ENCODE results near the gene CLBA1. TPM values are rescaled to one million over a fixed set of nuclear protein-coding genes. Genes with fewer than 3 reads are reported as not detected.

Gene CLBA1
- total RNA-seq, 1 donor from 2014 or later, result 7.7 TPM

GRCh38 chr14:104989951-104990303 is 4.3 kb downstream of the CLBA1 start:
- H3K9me3 Mint-ChIP-seq (ENCODE audit: unreplicated experiment), result no peaks in the 10 kb centered on the region
- H3K27ac Mint-ChIP-seq (ENCODE audit: unreplicated experiment), result no peak overlapping the region
- TF ChIP-seq CTCF (IDR thresholded peaks at IDR 0.05), result no peak
- no peaks in the 10 kb centered on the region for H3K27me3 Mint-ChIP-seq (ENCODE audit: unreplicated experiment)
- no peak for DNase-seq (ENCODE audit: extremely low spot score, unreplicated experiment)
- H3K4me3 Mint-ChIP-seq (ENCODE audit: unreplicated experiment), result no peak overlapping the region
- H3K36me3 Mint-ChIP-seq (ENCODE audit: unreplicated experiment), result peaks cover 11% of the 10 kb centered on the region
- H3K4me1 Mint-ChIP-seq (ENCODE audit: unreplicated experiment), result peaks cover 9% of the 10 kb centered on the region

GRCh38 chr14:104991896-104992230 is 6.3 kb downstream of the CLBA1 start:
- Mint-ChIP-seq H3K27ac (ENCODE audit: unreplicated experiment) (no peak overlapping the region), H3K27me3 (ENCODE audit: unreplicated experiment) (no peaks in the 10 kb centered on the region), H3K4me1 (ENCODE audit: unreplicated experiment) (peaks cover 3% of the 10 kb centered on the region), H3K9me3 (ENCODE audit: unreplicated experiment) (no peaks in the 10 kb centered on the region), H3K4me3 (ENCODE audit: unreplicated experiment) (no peak overlapping the region), H3K36me3 (ENCODE audit: unreplicated experiment) (peaks cover 11% of the 10 kb centered on the region)
- no peak for TF ChIP-seq CTCF (IDR thresholded peaks at IDR 0.05)
- no peak for DNase-seq (ENCODE audit: extremely low spot score, unreplicated experiment)

- Mint-ChIP-seq H3K27ac (ENCODE audit: unreplicated experiment) (no peak overlapping the region), H3K4me3 (ENCODE audit: unreplicated experiment) (no peak overlapping the region), H3K27me3 (ENCODE audit: unreplicated experiment) (no peaks in the 10 kb centered on the region), H3K36me3 (ENCODE audit: unreplicated experiment) (peaks cover 11% of the 10 kb centered on the region), H3K9me3 (ENCODE audit: unreplicated experiment) (no peaks in the 10 kb centered on the region), H3K4me1 (ENCODE audit: unreplicated experiment) (no peaks in the 10 kb centered on the region)
- DNase-seq (ENCODE audit: extremely low spot score, unreplicated experiment), result no peak
- TF ChIP-seq CTCF (IDR thresholded peaks at IDR 0.05), result no peak
These were observed 6.9 kb downstream of the CLBA1 start for GRCh38 chr14:104992501-104992900.

- no peaks in the 10 kb centered on the region for H3K9me3 Mint-ChIP-seq (ENCODE audit: unreplicated experiment)
- DNase-seq (ENCODE audit: extremely low spot score, unreplicated experiment), result no peak
- H3K4me3 Mint-ChIP-seq (ENCODE audit: unreplicated experiment), result no peak overlapping the region
- no peaks in the 10 kb centered on the region for H3K27me3 Mint-ChIP-seq (ENCODE audit: unreplicated experiment)
- no peak for TF ChIP-seq CTCF (IDR thresholded peaks at IDR 0.05)
- H3K27ac Mint-ChIP-seq (ENCODE audit: unreplicated experiment), result no peak overlapping the region
- peaks cover 11% of the 10 kb centered on the region for H3K36me3 Mint-ChIP-seq (ENCODE audit: unreplicated experiment)
- H3K4me1 Mint-ChIP-seq (ENCODE audit: unreplicated experiment), result no peaks in the 10 kb centered on the region
These were observed 7.7 kb downstream of the CLBA1 start for GRCh38 chr14:104993306-104993705.

GRCh38 chr14:104993808-104994591 is 8.4 kb downstream of the CLBA1 start:
- H3K4me1 Mint-ChIP-seq (ENCODE audit: unreplicated experiment), result no peaks in the 10 kb centered on the region
- no peaks in the 10 kb centered on the region for H3K27me3 Mint-ChIP-seq (ENCODE audit: unreplicated experiment)
- no peak for DNase-seq (ENCODE audit: extremely low spot score, unreplicated experiment)
- H3K4me3 Mint-ChIP-seq (ENCODE audit: unreplicated experiment), result no peak overlapping the region
- H3K9me3 Mint-ChIP-seq (ENCODE audit: unreplicated experiment), result no peaks in the 10 kb centered on the region
- peaks cover 11% of the 10 kb centered on the region for H3K36me3 Mint-ChIP-seq (ENCODE audit: unreplicated experiment)
- H3K27ac Mint-ChIP-seq (ENCODE audit: unreplicated experiment), result no peak overlapping the region
- TF ChIP-seq CTCF (IDR thresholded peaks at IDR 0.05), result no peak

Measured in osteocyte (in vitro differentiated cells).